ENCODE measurements around the gene BIK.

BIK gene

GRCh38 chr22:43106302-43106701 is 4.2 kb upstream of the BIK start:
- DNase-seq = no peak

- DNase-seq = no peak
Measured at GRCh38 chr22:43109511-43109910, 1.0 kb upstream of the BIK start.

DNA sequence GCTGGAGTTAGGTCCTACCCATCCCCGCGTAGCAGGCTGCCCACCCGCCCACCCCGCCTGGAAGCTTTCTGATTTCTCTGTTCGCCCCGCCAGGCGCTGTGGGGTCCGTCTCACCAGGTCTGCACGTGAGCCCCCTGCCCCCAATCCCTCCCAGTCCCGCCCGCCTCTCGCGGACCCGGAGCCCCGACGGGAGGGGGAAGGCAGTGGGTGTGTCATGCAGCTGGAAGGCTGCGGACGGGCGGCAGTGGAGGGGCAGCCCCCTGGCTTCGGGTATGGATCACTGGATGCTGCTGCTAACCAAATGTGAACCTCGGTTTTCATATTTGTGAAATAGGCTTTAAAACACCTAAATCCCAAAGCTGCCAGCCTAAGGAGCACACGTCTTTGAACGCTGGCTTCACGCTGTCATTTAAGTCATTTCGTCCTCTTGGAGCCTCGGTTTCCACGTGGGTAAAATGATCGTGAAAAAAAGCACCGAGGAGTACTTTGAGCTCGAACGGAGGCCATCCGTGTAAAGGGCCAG is 568 bp upstream of the BIK start:
- DNase-seq = no peak

DNA sequence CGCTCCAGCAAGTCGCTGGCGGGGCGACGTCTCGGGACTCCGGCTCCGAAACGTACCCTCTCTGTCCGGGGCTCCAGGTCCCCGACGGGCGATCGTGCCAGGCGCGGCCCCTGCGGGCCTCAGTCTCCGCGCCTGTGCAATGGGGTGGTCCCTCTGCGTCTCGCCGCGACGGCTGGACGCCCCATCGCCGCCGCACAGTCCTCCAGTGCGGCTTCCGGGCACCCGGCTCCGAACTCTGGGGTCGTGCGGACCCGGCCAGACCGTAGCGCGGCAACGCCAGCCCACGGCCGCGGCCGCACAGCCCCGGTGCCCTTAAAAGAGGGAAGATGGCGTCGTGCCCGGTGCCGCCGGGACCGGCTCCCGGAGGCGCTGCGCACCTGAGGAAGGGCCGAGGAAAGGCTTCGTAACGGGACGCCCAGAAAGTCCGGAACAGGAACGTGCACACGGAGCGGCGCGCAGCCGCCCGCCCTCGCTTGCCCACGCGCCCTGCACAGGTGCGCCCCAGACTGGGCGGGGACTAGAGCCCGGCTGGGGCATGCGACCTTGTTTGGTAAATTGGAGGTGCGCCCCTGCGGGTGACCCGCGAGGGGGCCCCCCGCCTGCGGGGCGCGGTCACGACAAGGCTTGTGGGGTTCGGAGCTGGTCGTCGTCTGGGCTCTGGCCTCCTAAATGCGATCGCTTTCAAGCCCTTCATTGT is 525 bp downstream of the BIK start:
- peak; percentile 54 for DNase-seq

DNA sequence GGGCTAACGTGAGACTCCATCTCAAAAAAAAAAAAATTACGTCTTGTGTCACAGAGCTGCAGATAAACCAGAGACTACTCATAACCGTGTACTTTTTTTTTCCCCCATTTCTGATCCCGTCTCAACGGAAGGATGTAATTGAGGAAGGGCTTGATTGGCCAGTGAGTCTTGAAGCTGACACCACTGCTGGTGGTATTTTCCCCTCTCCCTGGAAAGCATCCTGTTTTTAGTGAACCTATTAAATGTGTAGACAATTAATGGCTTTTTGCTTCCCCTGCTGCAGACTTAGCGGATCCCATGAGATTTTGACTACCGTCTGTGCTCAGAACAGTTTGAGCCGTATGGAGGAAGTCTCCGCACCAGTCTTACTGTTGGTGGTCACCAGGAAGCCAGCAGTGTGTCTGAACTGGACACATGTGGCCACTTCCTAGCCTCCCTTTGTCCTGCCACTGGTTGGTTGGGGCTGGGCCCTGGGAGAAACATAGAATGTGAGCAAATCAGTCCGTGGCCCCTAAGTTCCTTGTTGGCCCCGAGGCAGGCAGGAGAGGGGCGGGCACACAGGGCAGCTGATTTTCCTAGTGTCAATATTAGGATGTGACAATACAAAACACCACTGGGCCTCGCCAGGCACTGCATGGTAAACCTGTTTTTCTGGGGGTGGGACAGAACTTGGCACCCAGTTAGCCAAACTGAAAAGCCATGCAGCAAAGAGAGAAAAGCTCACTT is 3.1 kb downstream of the BIK start:
- DNase-seq = no peak

GRCh38 chr22:43114958-43115357 is 4.4 kb downstream of the BIK start:
- no peak for DNase-seq

DNA sequence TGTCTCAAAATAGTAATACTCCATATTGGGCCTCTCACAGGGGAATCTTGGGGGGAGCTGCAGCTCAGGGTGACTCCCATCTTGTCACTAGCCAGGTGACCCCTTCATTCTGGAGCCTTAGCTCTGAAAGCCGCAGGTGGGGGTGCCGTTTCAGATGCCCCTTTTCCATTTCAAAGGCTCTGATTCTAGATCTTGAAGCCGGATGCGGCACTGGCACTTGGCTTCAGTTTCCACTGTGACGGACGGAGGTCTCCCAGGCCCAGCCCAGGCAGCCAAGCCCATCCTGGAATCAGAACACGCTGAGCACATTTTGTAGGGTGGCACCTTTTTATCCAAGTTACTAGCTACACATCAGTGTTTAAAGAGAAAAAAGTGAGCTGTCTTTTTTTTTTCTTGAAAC is 6.4 kb downstream of the BIK start:
- DNase-seq = no peak

DNA sequence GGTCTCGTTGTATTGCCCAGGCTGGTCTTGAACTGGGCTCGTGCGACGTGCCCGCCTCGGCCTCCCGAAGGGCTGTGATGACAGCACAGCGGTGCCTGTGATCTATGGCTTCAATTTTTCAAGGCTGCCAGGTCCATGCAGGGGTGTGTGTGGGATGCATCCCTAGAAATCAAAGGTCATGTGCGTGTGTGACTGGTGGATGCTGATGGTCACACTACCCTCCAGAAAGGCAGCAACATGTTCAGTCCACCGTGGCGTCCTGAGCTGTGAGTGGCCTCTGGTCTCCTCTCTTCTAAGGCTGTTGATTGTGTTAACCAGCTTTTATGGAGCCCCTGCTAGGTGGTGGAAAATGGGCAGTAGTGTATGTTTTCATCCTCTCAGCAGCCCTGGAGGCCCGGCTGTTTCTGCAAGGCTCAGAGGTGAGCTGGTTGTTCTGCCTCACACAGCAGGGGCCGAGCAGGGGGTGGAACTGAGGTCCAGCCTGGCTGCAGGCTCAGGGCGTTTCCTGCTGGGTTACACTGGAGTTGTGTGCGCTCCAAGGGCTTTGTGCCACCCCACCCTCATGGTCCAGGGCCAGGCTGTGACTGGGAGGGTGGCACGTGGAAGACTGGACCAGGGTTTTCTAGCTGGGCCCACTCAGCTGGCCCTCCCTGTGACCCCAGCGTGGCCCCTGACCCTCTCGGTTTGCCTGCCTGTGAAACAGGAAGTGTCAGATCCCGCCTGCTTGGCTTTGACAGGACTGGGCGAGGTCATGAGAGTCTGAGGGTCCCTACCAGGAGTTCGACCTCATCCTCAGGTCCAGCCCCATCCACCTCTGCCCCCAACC is 7.7 kb downstream of the BIK start:
- no peak for DNase-seq

GRCh38 chr22:43118953-43119458 is 8.5 kb downstream of the BIK start:
- DNase-seq = peak; percentile 30

DNA sequence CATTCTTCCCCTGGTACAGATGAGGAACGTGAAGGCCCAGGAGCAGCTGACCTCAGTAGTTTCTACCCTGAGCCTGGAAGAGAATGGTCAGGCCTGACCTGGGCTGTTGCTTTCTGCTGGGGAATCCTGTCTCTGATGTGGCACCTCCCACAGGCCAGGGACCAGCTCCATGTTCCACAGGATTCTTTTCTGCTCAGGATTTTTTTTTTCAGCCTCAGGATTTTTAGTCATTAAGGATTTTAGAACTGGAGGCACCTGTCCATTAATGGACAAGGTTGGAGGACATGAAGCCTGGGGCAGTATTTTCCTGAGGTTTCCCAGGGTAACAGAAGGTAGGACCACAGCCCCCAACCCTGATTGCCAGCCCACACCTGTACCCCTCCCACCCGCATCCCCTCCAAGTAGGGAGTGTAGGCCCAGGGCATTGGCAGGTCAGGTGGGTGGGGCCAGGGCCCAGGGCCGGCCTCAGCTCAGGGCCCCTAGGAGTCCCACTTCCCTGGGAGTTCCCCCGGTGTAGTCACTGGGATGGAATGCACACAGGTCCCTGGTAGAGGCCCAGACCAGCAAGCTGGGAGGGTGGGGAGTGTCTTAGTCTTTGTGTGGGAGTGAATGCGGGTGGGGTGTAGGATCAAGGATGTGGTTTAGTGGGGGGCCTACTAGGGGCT is 16.1 kb downstream of the BIK start:
- no peak for DNase-seq

DNA sequence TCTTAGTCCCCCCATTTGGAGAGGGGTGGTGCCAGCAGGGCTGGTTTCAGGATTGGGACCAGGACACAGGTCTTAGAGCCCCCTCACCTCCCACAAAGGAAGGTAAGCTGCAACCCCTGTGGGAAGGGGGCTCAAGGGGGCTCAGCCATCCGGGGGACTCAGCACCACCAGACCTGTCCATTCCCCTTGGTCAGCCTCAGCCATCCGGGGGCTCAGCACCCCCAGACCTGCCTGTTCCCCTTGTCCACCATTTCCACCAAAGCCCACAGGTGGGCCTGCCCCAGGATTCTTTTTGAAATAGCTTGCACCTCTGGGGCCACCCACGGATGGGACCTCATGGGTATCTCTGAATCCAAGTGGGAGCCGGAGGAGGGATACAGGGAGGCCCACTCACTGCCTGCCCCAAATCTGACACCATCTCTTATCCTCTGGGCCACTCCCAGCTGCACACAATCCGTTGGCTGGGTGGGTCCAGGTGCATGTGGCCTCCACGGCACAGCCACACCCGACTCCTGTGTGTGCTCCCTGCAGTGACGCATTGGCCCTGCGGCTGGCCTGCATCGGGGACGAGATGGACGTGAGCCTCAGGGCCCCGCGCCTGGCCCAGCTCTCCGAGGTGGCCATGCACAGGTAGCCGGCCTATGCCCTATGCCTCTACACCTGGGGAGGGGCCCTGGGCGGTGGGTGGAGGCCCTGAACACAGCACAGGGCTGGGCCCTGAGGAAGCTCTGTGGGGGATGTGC is 16.8 kb downstream of the BIK start:
- no peak for DNase-seq

- no peak for DNase-seq
Measured at GRCh38 chr22:43128116-43128515, 17.6 kb downstream of the BIK start.

- no peak for DNase-seq
Measured at GRCh38 chr22:43128928-43129424, 18.4 kb downstream of the BIK start.

DNA sequence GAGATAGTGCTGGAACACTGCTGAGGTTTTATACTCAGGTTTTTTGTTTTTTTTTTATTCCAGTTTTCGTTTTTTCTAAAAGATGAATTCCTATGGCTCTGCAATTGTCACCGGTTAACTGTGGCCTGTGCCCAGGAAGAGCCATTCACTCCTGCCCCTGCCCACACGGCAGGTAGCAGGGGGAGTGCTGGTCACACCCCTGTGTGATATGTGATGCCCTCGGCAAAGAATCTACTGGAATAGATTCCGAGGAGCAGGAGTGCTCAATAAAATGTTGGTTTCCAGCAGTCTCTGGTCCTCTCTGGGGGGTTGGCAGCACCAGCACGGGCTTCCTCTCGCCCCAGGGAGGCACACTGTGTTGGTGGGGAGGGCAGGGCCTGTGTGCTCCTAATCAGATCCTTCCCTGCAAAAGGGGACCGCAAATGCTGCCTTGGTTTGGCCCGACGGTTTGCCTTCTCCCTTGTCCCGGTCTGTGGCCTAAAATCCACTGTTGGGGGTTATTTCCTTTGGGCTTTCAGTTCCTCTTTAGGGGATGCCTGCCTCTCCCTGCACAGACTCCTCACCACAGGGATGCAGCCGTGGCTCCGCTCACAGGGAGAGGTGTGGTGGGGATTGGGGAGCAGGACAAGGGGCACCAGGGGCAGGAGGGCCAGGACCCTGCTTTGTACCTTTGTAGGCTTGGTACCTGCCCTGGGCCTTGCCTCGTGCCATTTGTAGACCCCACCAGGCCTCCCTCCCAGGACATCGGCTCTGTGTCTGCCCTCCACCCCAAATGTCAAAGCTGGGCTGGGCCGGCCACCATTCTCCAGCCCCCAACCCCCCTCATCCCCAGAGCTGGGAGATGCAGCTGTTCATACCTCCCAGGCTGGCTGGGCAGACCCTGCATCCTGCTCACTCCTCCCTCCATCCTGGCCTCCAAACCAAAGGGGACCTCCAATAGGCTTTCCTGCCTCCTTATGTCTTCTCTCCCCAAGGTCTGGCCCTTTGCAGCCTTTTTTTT is 19.2 kb downstream of the BIK start:
- DNase-seq = no peak

DNA sequence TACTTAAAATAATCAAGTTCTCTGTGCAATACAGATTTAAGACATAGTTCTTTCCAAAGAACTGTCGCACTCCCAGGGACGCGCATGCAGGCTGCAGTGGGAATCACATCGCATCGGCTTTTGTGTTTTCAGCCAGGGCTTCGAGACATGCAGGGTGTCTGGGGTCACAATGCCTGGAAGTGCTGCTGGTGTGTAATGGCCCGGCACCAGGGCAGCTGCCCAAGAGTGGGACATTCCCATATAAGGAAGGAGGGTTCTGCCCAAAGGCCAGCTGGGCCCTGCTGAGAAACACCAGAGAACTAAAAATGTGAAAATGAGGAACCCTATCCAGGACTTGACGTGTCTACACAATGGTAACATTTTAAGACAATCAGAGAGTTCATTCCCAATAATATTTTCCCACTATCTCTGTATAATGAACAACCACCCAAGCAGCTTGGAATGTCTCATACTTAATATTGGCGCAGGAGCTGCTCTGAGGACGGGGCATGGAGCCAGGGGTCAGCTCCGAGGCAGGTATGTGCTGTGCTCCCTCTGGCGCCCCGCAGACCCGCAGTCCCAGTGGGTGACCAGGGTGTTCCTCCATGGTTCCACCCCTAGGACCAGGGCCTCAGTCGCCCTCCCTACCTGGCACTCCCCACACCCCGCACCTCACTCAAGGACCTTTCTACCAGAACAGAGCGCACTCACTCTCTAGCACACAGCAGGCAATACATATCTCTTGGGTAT is 21.4 kb downstream of the BIK start:
- no peak for DNase-seq

DNA sequence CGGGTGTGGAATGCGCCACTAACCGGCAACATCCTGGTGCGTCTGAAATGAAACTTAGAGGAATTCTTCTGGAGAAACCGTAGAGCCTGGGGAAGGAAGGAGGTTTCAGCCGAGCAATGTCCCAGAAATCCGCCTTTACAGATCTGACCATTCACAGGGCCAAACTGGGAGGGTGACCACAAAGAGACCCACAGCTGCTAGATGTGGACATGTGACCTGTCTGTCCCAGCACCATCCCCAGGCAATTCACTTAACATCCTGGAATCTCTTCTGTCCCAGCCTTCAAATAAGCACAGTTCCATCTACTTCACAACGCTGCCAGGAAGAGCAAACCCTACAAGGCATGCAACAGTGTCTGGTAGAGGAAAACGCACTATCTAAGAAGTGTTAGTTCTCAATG is 22.9 kb downstream of the BIK start:
- DNase-seq = no peak

DNA sequence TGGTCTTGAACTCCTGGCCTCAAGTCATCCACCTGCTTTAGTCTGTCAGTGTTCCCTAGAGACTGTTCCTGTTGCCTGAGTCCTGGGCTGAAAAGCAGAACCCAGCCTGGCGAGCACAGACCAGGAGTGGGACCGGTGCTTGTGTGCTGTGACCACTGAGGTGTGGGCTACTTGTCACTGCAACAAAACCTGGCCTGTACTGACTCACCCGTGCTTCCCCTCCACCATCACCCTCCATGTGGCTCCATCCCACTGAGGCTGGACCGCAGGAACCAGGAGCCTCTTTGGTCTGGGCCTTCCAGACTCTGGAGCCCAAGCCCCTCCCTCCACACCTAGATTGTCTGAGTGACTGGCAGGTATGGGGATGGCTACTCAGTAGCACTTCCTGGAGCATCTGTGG is 24.0 kb downstream of the BIK start:
- no peak for DNase-seq

DNA sequence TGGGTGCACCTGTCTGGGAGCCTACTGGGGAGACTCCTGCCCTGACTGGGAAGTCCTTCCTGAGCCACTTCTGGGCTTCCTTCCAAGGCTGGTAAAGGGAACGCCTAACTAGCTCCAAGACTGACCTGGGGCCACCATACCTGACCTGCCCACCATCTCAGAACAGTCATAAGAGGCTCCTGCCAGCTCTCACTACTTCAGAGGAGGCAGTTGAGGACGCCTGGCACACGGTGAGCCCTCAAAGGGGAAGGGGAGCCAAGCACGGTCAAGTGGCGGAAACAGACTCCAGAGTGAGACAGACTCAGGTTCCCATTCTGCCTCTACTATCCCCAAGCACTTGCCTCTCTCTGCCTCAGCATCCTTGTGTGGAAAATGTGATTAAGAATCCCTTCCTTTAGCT is 25.0 kb downstream of the BIK start:
- no peak for DNase-seq

DNA sequence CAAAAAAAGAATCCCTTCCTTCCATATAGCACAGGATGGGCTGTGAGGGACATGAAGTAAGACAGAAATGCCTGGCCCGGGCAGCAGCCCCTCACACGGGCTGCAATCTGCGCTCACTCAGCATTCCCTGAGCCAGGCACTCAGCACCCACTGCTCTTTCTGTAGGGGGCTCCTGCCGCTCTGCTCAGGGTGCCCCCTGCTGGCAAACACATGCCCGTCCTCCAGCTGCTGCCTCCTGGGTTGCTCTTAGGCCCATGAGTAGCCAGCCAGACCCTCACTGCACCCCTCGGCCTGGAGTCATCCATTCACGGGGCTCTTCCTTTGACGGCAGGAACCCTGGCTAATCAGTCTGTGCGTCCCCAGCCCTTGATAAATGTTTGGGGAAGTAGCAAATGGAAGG is 25.7 kb downstream of the BIK start:
- peak; percentile 47 for DNase-seq

DNA sequence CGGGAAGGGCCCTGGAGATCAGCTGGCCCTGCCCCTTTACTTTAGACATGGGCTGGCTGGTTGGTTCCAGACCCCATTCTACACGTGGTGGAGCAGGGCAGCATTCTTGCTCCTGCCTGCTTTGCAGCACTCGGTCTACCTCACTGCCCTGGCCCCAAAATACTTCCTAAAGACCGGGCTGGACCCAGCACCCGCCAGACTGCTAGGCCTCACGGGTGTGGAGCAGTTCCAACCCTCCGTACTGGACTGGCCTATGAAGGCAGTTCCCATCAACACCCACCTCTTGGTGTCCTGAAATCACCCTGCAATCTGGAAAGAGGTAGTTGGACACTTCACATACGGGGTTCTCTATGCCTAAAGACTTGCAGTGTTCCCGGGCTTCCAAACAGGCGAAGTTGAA is 26.3 kb downstream of the BIK start:
- DNase-seq = no peak

Data from CD4-positive, alpha-beta T cell treated with Interleukin-15 for 1 hour (primary cell).